ENCODE data around the gene HES1.
"Not testable (repeated sequence)": the region's sequence is repeated elsewhere in the genome, so short reads cannot be mapped to it uniquely, and the experiment has no call there.

The HES1 gene

DNA sequence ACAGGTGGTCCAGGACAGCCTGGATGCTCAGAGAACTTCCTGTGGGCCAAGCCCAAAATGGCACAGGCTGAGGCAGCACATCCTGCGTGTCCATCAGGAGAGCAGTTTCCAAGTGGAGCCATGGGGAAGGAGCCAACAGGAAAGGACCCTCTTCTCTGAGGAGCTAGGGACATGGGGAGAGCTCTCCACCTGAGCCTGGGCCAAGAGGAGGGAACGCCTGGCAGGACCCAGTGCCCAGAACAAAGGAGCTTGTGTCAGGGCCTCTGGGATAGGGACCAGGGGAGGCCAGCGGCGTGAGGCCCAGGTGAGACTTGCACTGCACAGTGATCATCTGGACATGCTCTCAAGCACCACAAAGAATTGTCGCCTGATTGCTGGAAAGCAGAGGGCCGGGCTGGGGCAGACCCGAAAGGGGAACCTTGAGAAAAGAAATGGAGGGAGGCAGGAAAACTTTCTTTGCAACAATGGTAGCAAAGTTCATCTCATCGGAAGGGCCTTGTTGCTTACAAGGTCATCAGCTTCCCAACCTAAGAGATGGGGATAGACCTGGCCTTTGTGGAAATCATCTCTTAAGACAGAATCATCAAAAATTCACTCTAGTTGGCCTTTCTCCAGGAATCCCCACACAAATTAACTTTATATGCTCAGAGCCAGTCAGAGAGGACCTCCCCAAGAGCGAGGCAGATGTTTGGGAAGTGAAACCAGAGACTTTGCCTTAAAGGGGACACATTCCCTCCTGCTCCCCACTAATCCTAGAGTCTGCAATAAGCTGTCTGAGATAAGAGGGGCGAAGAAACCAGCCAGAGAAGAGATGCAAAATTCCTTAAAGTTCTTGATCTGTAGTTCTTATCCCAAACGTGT lies 47.7 kb upstream of the HES1 start:
- no peaks in the 10 kb centered on the region for H3K9me2 ChIP-seq (replicated peaks; ENCODE audit: low read depth, low read length)
- no peak overlapping the region for H3K4me3 ChIP-seq (ENCODE audit: low read length, poor library complexity, severe bottlenecking)
- no peaks in the 10 kb centered on the region for H3K79me2 ChIP-seq (ENCODE audit: insufficient read depth, low read length)
- H2AFZ ChIP-seq (ENCODE audit: low read length), result no peak overlapping the region
- H3K27me3 ChIP-seq (ENCODE audit: insufficient read depth, low read length, poor library complexity, severe bottlenecking), result no peaks in the 10 kb centered on the region
- no peak overlapping the region for H3K9ac ChIP-seq (ENCODE audit: low read depth, low read length, poor library complexity, severe bottlenecking)
- no peaks in the 10 kb centered on the region for H4K20me1 ChIP-seq (ENCODE audit: insufficient read depth, low read length, poor library complexity, severe bottlenecking)
- TF ChIP-seq, protein P1, sequence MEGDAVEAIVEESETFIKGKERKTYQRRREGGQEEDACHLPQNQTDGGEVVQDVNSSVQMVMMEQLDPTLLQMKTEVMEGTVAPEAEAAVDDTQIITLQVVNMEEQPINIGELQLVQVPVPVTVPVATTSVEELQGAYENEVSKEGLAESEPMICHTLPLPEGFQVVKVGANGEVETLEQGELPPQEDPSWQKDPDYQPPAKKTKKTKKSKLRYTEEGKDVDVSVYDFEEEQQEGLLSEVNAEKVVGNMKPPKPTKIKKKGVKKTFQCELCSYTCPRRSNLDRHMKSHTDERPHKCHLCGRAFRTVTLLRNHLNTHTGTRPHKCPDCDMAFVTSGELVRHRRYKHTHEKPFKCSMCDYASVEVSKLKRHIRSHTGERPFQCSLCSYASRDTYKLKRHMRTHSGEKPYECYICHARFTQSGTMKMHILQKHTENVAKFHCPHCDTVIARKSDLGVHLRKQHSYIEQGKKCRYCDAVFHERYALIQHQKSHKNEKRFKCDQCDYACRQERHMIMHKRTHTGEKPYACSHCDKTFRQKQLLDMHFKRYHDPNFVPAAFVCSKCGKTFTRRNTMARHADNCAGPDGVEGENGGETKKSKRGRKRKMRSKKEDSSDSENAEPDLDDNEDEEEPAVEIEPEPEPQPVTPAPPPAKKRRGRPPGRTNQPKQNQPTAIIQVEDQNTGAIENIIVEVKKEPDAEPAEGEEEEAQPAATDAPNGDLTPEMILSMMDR (conservative IDR thresholded peaks at IDR 0.05; ENCODE audit: low read length), result no peak
- no peak for TF ChIP-seq EZH2phosphoT487 (IDR thresholded peaks at IDR 0.05; ENCODE audit: borderline replicate concordance)
- H3K4me2 ChIP-seq (ENCODE audit: low read depth, low read length, poor library complexity, severe bottlenecking), result no peak overlapping the region
- no peaks in the 10 kb centered on the region for H3K9me3 ChIP-seq (ENCODE audit: insufficient read depth, low read depth, low read length)
- H3K36me3 ChIP-seq (ENCODE audit: insufficient read depth, low read length), result no peaks in the 10 kb centered on the region
- peaks cover 43% of the 10 kb centered on the region for H3K4me1 ChIP-seq (ENCODE audit: insufficient read depth, low read length, poor library complexity, severe bottlenecking)
- no peaks in the 10 kb centered on the region for H3F3A ChIP-seq (ENCODE audit: low read depth)

DNA sequence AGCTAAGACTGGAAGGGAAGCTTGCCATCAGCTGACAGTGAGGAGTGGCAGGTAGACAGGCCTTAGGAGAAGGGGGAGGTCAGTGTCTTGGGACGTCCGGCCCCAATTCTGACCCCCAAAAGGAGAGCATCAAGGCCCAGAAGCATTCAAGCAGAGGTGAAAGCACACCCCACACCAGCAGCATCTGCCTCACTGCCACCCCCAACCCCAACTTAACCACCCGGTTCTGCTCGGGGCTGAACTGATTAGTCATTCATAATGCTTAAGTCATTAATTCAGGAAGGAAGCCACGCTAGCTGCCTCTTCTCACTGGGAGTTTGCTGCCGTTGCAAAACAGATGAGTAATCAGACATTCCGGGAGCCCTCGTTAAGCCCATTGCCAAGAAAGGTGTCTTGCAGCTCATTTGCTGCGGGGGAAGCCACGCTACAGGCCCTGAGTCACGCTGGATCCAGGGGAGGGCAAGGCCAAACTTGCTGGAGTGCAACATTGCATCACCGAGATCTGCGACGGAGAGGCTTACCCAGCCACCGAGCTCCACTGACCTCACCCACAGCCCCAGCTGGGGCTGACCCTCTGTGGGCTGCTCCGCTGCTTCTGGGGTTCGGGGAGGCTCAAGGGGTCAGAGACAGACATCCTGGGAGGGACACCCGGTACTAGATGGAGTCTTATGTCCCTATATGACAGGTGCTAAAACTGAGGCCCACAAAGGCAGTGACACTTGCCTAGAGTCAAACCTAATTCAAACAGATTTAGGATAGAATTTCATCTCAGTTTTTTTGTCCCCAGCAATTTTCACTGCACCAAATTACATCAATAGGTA lies 46.4 kb upstream of the HES1 start:
- Histone ChIP-seq H3K36me3 (ENCODE audit: insufficient read depth, low read length) (no peaks in the 10 kb centered on the region), H3K9ac (ENCODE audit: low read depth, low read length, poor library complexity, severe bottlenecking) (peak overlapping the region; percentile 52), H3K4me3 (ENCODE audit: low read length, poor library complexity, severe bottlenecking) (no peak overlapping the region), H3K9me2 (replicated peaks; ENCODE audit: low read depth, low read length) (no peaks in the 10 kb centered on the region), H4K20me1 (ENCODE audit: insufficient read depth, low read length, poor library complexity, severe bottlenecking) (no peaks in the 10 kb centered on the region), H3K4me1 (ENCODE audit: insufficient read depth, low read length, poor library complexity, severe bottlenecking) (peaks cover 30% of the 10 kb centered on the region), H3F3A (ENCODE audit: low read depth) (no peaks in the 10 kb centered on the region), H3K27me3 (ENCODE audit: insufficient read depth, low read length, poor library complexity, severe bottlenecking) (no peaks in the 10 kb centered on the region), H3K79me2 (ENCODE audit: insufficient read depth, low read length) (no peaks in the 10 kb centered on the region), H3K9me3 (ENCODE audit: insufficient read depth, low read depth, low read length) (no peaks in the 10 kb centered on the region), H3K4me2 (ENCODE audit: low read depth, low read length, poor library complexity, severe bottlenecking) (peak overlapping the region; percentile 57), H2AFZ (ENCODE audit: low read length) (peak overlapping the region; percentile 36)
- TF ChIP-seq, protein P1 (conservative IDR thresholded peaks at IDR 0.05; ENCODE audit: low read length), result no peak
- no peak for TF ChIP-seq EZH2phosphoT487 (IDR thresholded peaks at IDR 0.05; ENCODE audit: borderline replicate concordance)

DNA sequence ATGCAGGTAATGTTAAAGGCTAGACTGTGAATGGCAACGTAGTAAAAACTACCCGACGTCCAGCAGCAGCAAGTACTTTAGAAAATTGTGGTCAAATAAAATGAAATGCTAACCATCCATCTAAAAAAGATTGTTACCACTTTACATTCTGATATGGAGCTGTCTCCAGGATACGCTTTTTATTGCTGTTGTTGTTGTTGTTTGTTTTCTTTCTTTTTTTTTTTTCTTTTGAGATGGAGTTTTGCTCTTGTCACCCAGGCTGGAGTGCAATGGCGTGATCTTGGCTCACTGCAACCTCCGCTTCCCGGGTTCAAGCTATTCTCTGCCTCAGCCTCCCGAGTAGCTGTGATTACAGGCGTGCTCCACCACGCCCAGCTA lies 45.8 kb upstream of the HES1 start:
- H3K4me2 ChIP-seq (ENCODE audit: low read depth, low read length, poor library complexity, severe bottlenecking), result peak overlapping the region; percentile 57
- not testable (repeated sequence) for H2AFZ ChIP-seq (ENCODE audit: low read length)

More for the DNA sequence above, 45.8 kb upstream of the HES1 start:
- Histone ChIP-seq H3K4me1 (ENCODE audit: insufficient read depth, low read length, poor library complexity, severe bottlenecking) (peaks cover 29% of the 10 kb centered on the region), H3K9ac (ENCODE audit: low read depth, low read length, poor library complexity, severe bottlenecking) (peak overlapping the region; percentile 52)
- not testable (repeated sequence) for H3K4me3 ChIP-seq (ENCODE audit: low read length, poor library complexity, severe bottlenecking); H3K79me2 ChIP-seq (ENCODE audit: insufficient read depth, low read length); H3F3A ChIP-seq (ENCODE audit: low read depth); H3K36me3 ChIP-seq (ENCODE audit: insufficient read depth, low read length); H3K9me3 ChIP-seq (ENCODE audit: insufficient read depth, low read depth, low read length); H4K20me1 ChIP-seq (ENCODE audit: insufficient read depth, low read length, poor library complexity, severe bottlenecking); H3K9me2 ChIP-seq (replicated peaks; ENCODE audit: low read depth, low read length); H3K27me3 ChIP-seq (ENCODE audit: insufficient read depth, low read length, poor library complexity, severe bottlenecking)
